ENCODE measurements around the gene SLC24A2.

SLC24A2 gene

GRCh38 chr9:19746223-19746622, 42.6 kb downstream of the SLC24A2 start:
- CTCF ChIA-PET = interaction anchor here (0.6 kb wide), 1 partner anchor 367 kb away, joined by 3 read pairs; no protein-coding TSS in a partner anchor
- H3K27ac ChIP-seq = no peak overlapping the region
- TF ChIP-seq CTCF (conservative IDR thresholded peaks at IDR 0.05; ENCODE audit: low read depth) = no peak
- POLR2A ChIA-PET (ENCODE audit: low non-redundant PET) = no interaction called here
- DNase-seq (ENCODE audit: low spot score) = no peak

GRCh38 chr9:19741178-19741577, 47.7 kb downstream of the SLC24A2 start:
- ChIA-PET CTCF (interaction anchor here (0.5 to 0.6 kb wide), 2 partner anchors 112 to 248 kb away, joined by 3 read pairs; no protein-coding TSS in a partner anchor), POLR2A (ENCODE audit: low non-redundant PET) (no interaction called here)
- no peak overlapping the region for H3K27ac ChIP-seq
- TF ChIP-seq CTCF (conservative IDR thresholded peaks at IDR 0.05; ENCODE audit: low read depth) = no peak
- DNase-seq (ENCODE audit: low spot score) = no peak
